SK-N-SH treated with all-trans-retinoic acid at 6 μM for 48 hours (cell line): ENCODE measurements around the gene BRF1.
"Not testable (repeated sequence)": the region's sequence is repeated elsewhere in the genome, so short reads cannot be mapped to it uniquely, and the experiment has no call there.

Source experiments
- ARNTL ChIP-seq: fragments of 450-650 bp; formaldehyde crosslinking; IDR thresholded peaks from 2 replicates; pipeline ENCODE4 v1.5.0; 2020; ENCODE audit warnings: low read depth, mild to moderate bottlenecking, moderate library complexity, borderline replicate concordance
- ZC3H10 ChIP-seq: fragments of 250-450 bp; sonication (Bioruptor Pico); IDR thresholded peaks from 2 replicates; pipeline ENCODE4 v1.5.1; 2021; ENCODE audit warnings: mild to moderate bottlenecking, moderate library complexity
- ZNF70 ChIP-seq: fragments of 450-650 bp; formaldehyde crosslinking; IDR thresholded peaks from 2 replicates; pipeline ENCODE4 v1.5.0; 2020; ENCODE audit warnings: mild to moderate bottlenecking, moderate library complexity

DNA sequence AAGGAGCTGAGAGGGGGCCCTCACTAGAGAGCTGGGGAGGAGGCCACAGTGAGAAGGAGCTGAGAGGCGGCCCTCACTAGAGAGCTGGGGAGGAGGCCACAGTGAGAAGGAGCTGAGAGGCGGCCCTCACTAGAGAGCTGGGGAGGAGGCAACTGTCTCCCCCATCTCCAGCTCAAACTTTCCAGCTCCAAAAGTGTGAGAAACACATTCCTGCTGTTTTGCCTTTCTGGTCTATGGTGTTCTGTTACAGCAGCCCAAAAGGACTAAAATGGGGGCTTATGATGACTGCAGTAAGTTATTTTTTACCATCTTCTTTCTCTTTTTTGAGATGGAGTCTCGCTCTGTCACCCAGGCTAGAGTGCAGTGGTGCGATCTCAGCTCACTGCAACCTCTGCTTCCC is 23.4 kb downstream of the BRF1 start:
- TF ChIP-seq ZC3H10, ARNTL, ZNF70 (CRISPR knock-in tag): not testable (repeated sequence)
